Adrenal gland (tissue), 12 donors: ENCODE results near the gene MYLK. TPM values are rescaled to one million over a fixed set of nuclear protein-coding genes. Genes with fewer than 3 reads are reported as not detected.

ENCODE experiments used
- DNase-seq, 7 donors: peaks; one replicate each; pipeline ENCODE4 v3.0.0-alpha.2; 2019 to 2020
- H3K27ac ChIP-seq, 5 donors: fragments of 200-600 bp; sonication (generic) in 4 of 5; 1 replicate in 3 of 5; 2 replicates in 2 of 5; pipeline versions ENCODE4 v1.5.1 to v1.8.0; 2016 to 2020; ENCODE audit warnings: mild to moderate bottlenecking in 1 of 5
- H3K27me3 ChIP-seq: fragments of 200-600 bp; 2 replicates; pipeline ENCODE4 v1.8.0; 2021
- H3K36me3 ChIP-seq, 2 donors: fragments of 200-600 bp; replicated peaks in 1 of 2; 1 replicate in 1 of 2; 2 replicates in 1 of 2; pipeline versions ENCODE4 v1.5.1 to v1.8.0; 2018 to 2022
- H3K4me1 ChIP-seq, 2 donors: fragments of 200-600 bp; replicated peaks in 1 of 2; 1 replicate in 1 of 2; 2 replicates in 1 of 2; pipeline versions ENCODE4 v1.5.1 to v1.8.0; 2018 to 2021
- H3K4me3 ChIP-seq, 4 donors: fragments of 200-600 bp; sonication (generic) in 3 of 4; one replicate each; pipeline ENCODE4 v1.5.1; 2016 to 2018
- H3K9me3 ChIP-seq, 3 donors: fragments of 200-600 bp; sonication (generic) in 1 of 3; replicated peaks in 1 of 3; 1 replicate in 2 of 3; 2 replicates in 1 of 3; pipeline versions ENCODE4 v1.5.1 to v1.8.0; 2016 to 2021
- CTCF ChIP-seq, 6 experiments: fragments of 450-650 bp in 4 of 6; fragments of 200-600 bp in 2 of 6; sonication (generic) in 1 of 6; IDR thresholded peaks; 1 replicate in 5 of 6; 2 replicates in 1 of 6; pipeline versions ENCODE4 v1.5.1 to v1.8.0; 2016 to 2021; ENCODE audit warnings: antibody characterized with exemption in 6 of 6, mild to moderate bottlenecking in 2 of 6, moderate library complexity in 1 of 6
- POLR2A ChIP-seq, 2 donors: fragments of 450-650 bp; IDR thresholded peaks; one replicate each; pipeline ENCODE4 v1.6.1; 2017; ENCODE audit warnings: antibody characterized with exemption in 2 of 2, mild to moderate bottlenecking in 2 of 2, moderate library complexity in 1 of 2
- WGBS, 4 donors: extraction: QIAGEN DNeasy Blood & Tissue Kit in 2 of 4; methylation state at CpG; one replicate each; pipeline versions ENCODE4 v1.1.5 to v1.1.7; 2013 to 2017; 5-methylcytosine and 5-hydroxymethylcytosine counted together
- intact Hi-C, 2 donors: fragments of 100-400 bp; cut with DNase I; formaldehyde crosslinking; loops; one replicate each; pipeline versions ENCODE4 v1.14.1 to v1.15.0; 2022 to 2023
- polyA plus RNA-seq, 3 donors: library from polyadenylated mRNA; stranded (reverse); fragments of 200-250 nt in 2 of 3; fragments of 350-450 nt in 1 of 3; fragmentation: Illumina TruSeq in 1 of 3; extraction: RNeasy Lipid Tissue Mini Kit (QIAGEN cat#74804) in 1 of 3; gene quantifications; one replicate each; pipeline ENCODE4 v1.2.3, GENCODE V29; 2013 to 2014
- total RNA-seq, 9 donors: library from RNA; depleted of rRNA in 4 of 9; stranded (reverse); fragments of >200 nt in 4 of 9; fragments of 120-200 nt in 1 of 9; fragmentation: NEBNext Ultra II Directional in 1 of 9; extraction: Animal tissue kit (Norgen Biotek cat#: 25700) in 1 of 9; gene quantifications; one replicate each; pipeline versions ENCODE4 v1.1.0 to v1.2.4, GENCODE V29; 2013 to 2023
- donor health status: healthy with polysubstance abuse.
- donor health status: Bipolar disorder and iron deficiency.
- donor health status: DM: yes; HTN: yes; CAD: no.
- donor health status: DM: no; HTN: no; CAD: no.
- donor health status: DM: no; HTN: no; CAD: no.
- donor health status: DM: yes; HTN: yes; CAD: no.

The MYLK gene
- total and polyA plus RNA-seq, 12 donors, result 13.3 to 124 (median 53.8) TPM

- H3K27ac ChIP-seq, result peak overlapping the region in 3 of 5 donors; percentile 31 to 54 (median 49)
- TF ChIP-seq POLR2A (IDR thresholded peaks at IDR 0.05), result no peak
- H3K27me3 ChIP-seq, result no peaks in the 10 kb centered on the region
- H3K9me3 ChIP-seq, result no peaks in the 10 kb centered on the region
- no peak overlapping the region for H3K4me3 ChIP-seq
- peaks cover 10 to 40% of the 10 kb centered on the region in 2 donors for H3K4me1 ChIP-seq
- H3K36me3 ChIP-seq, result no peaks in the 10 kb centered on the region
- 71 to 87% (median 84%) methylated on average over 12 to 13 of the region's 13 CpGs for WGBS, 4 donors
- DNase-seq, result no peak
- intact Hi-C loops, result no loop called here
Measured at GRCh38 chr3:123692671-123693070, 191.5 kb downstream of the MYLK start.

- H3K9me3 ChIP-seq, result no peaks in the 10 kb centered on the region
- no peaks in the 10 kb centered on the region for H3K27me3 ChIP-seq
- peaks cover 12 to 40% of the 10 kb centered on the region in 2 donors for H3K4me1 ChIP-seq
- H3K27ac ChIP-seq, result peak overlapping the region in 3 of 5 donors; percentile 24 to 54 (median 49)
- DNase-seq, result no peak
- H3K36me3 ChIP-seq, result no peaks in the 10 kb centered on the region
- intact Hi-C loops, result no loop called here
- TF ChIP-seq POLR2A (IDR thresholded peaks at IDR 0.05), result no peak
- 52 to 70% (median 65%) methylated on average over 9 of the region's 9 CpGs for WGBS, 4 donors
- no peak overlapping the region for H3K4me3 ChIP-seq
Measured at GRCh38 chr3:123692041-123692440, 192.1 kb downstream of the MYLK start.

GRCh38 chr3:123689831-123690230 lies 194.3 kb downstream of the MYLK start:
- no peak for DNase-seq
- Histone ChIP-seq H3K4me1 (peaks cover 8 to 26% of the 10 kb centered on the region in 2 donors), H3K27me3 (no peaks in the 10 kb centered on the region), H3K27ac (peak overlapping the region in 1 of 5 donors; percentile 27), H3K36me3 (no peaks in the 10 kb centered on the region), H3K4me3 (no peak overlapping the region), H3K9me3 (no peaks in the 10 kb centered on the region)
- intact Hi-C loops, result no loop called here
- TF ChIP-seq POLR2A (IDR thresholded peaks at IDR 0.05) (no peak), CTCF (IDR thresholded peaks at IDR 0.05) (no peak)
- WGBS, 4 donors, result 89 to 95% (median 90%) methylated on average over 3 of the region's 3 CpGs

- 66 to 87% (median 76%) methylated on average over 4 of the region's 4 CpGs for WGBS, 4 donors
- peaks cover 8 to 15% of the 10 kb centered on the region in 2 donors for H3K4me1 ChIP-seq
- no peaks in the 10 kb centered on the region for H3K36me3 ChIP-seq
- H3K9me3 ChIP-seq, result no peaks in the 10 kb centered on the region
- peak in 6 of 7 donors; percentile 52 to 73 (median 64) for DNase-seq
- intact Hi-C loops, result no loop called here
- no peaks in the 10 kb centered on the region for H3K27me3 ChIP-seq
- TF ChIP-seq CTCF (IDR thresholded peaks at IDR 0.05) (no peak), POLR2A (IDR thresholded peaks at IDR 0.05) (no peak)
- H3K27ac ChIP-seq, result peak overlapping the region in 3 of 5 donors; percentile 16 to 79 (median 49)
- no peak overlapping the region for H3K4me3 ChIP-seq
Measured at GRCh38 chr3:123688241-123688747, 195.8 kb downstream of the MYLK start.

- Histone ChIP-seq H3K4me3 (no peak overlapping the region), H3K36me3 (no peaks in the 10 kb centered on the region), H3K27me3 (no peaks in the 10 kb centered on the region), H3K27ac (peak overlapping the region in 3 of 5 donors; percentile 16 to 79 (median 49)), H3K4me1 (peaks cover 8 to 15% of the 10 kb centered on the region in 2 donors), H3K9me3 (no peaks in the 10 kb centered on the region)
- TF ChIP-seq POLR2A (IDR thresholded peaks at IDR 0.05), result no peak
- TF ChIP-seq CTCF (IDR thresholded peaks at IDR 0.05), result no peak
- intact Hi-C loops, result no loop called here
- DNase-seq, result peak in 6 of 7 donors; percentile 55 to 86 (median 70)
Measured at GRCh38 chr3:123687286-123687685, 196.8 kb downstream of the MYLK start.
